Ectodermal cell (in vitro differentiated cells): ENCODE measurements around the gene SNCG. TPM values are rescaled to one million over a fixed set of nuclear protein-coding genes. Genes with fewer than 3 reads are reported as not detected.
"Not testable (repeated sequence)": the region's sequence is repeated elsewhere in the genome, so short reads cannot be mapped to it uniquely, and the experiment has no call there.

ENCODE experiments used
- H3K27ac ChIP-seq: 2 replicates; pipeline ENCODE4 v1.7.0; 2013; ENCODE audit warnings: mild to moderate bottlenecking, low read depth, low read length; ENCODE audit not compliant: insufficient read depth, poor library complexity, severe bottlenecking
- H3K27me3 ChIP-seq: 2 replicates; pipeline ENCODE4 v1.7.0; 2013; ENCODE audit warnings: mild to moderate bottlenecking, low read length; ENCODE audit not compliant: insufficient read depth, control insufficient read depth, poor library complexity, severe bottlenecking
- H3K36me3 ChIP-seq: one replicate; pipeline ENCODE4 v1.7.0; 2013; ENCODE audit warnings: low read length; ENCODE audit not compliant: control insufficient read depth, insufficient read depth
- H3K4me1 ChIP-seq: one replicate; pipeline ENCODE4 v1.7.0; 2013; ENCODE audit warnings: low read length; ENCODE audit not compliant: control insufficient read depth, insufficient read depth
- H3K4me3 ChIP-seq: 2 replicates; pipeline ENCODE4 v1.7.0; 2013; ENCODE audit warnings: low read depth, low read length, control low read depth; ENCODE audit not compliant: insufficient read depth
- H3K9me3 ChIP-seq: 2 replicates; pipeline ENCODE4 v1.7.0; 2013; ENCODE audit warnings: mild to moderate bottlenecking, low read length, moderate library complexity; ENCODE audit not compliant: control insufficient read depth
- WGBS, 2 experiments: methylation state at CpG; one replicate each; pipeline ENCODE4 v1.1.7; 2013; ENCODE audit warnings: missing lambda C conversion rate in 2 of 2; 5-methylcytosine and 5-hydroxymethylcytosine counted together
- polyA plus RNA-seq, 4 experiments: library from polyadenylated mRNA; stranded (reverse); fragments of 50-300 nt; gene quantifications; one replicate each; pipeline ENCODE4 v1.2.3, GENCODE V29; 2013

SNCG gene
- 2.1 TPM for polyA plus RNA-seq (2013, experiment 1 of 4)
- polyA plus RNA-seq (2013, experiment 2 of 4) = 0.96 TPM
- 6.6 TPM for polyA plus RNA-seq (2013, experiment 3 of 4)
- polyA plus RNA-seq (2013, experiment 4 of 4) = 9.6 TPM

GRCh38 chr10:86958116-86958900, at the start of gene SNCG:
Gene SNCG (plus strand): TSS chr10:86958599. CDS start chr10:86958698, 99 bp downstream.
- H3K4me1 ChIP-seq = peaks cover 44% of the 10 kb centered on the region

GRCh38 chr10:86914734-86915133, 43.7 kb upstream of the SNCG start:
- Histone ChIP-seq H3K27ac (no peak overlapping the region), H3K36me3 (peaks cover 42% of the 10 kb centered on the region), H3K27me3 (no peaks in the 10 kb centered on the region), H3K4me1 (no peaks in the 10 kb centered on the region), H3K4me3 (no peak overlapping the region), H3K9me3 (no peaks in the 10 kb centered on the region)
- WGBS, 2 experiments = 91% methylated on average over 1 of the region's 1 CpG; no CpG with 5 or more reads in 1 of the 2 experiments

More at GRCh38 chr10:86958116-86958900, at the start of gene SNCG:
- Histone ChIP-seq H3K27ac (no peak within 1 kb of the TSS), H3K36me3 (no peaks in the 10 kb centered on the region), H3K27me3 (no peaks in the 10 kb centered on the region), H3K9me3 (no peaks in the 10 kb centered on the region), H3K4me3 (no peak within 1 kb of the TSS)
- 75% methylated on average over 22 of the region's 22 CpGs for WGBS, 2 experiments

GRCh38 chr10:86918022-86918471, 40.4 kb upstream of the SNCG start:
- 90 to 94% methylated on average over 5 of the region's 5 CpGs for WGBS, 2 experiments
- no peak overlapping the region for H3K27ac ChIP-seq

GRCh38 chr10:86922553-86922961, 35.8 kb upstream of the SNCG start:
- WGBS, 2 experiments = 92 to 95% methylated on average over 9 of the region's 9 CpGs

More at GRCh38 chr10:86918022-86918471, 40.4 kb upstream of the SNCG start:
- Histone ChIP-seq H3K9me3 (no peaks in the 10 kb centered on the region), H3K4me3 (no peak overlapping the region), H3K36me3 (peaks cover 60% of the 10 kb centered on the region), H3K27me3 (no peaks in the 10 kb centered on the region), H3K4me1 (no peaks in the 10 kb centered on the region)

GRCh38 chr10:86929468-86930380, 28.7 kb upstream of the SNCG start:
- Histone ChIP-seq H3K27me3 (no peaks in the 10 kb centered on the region), H3K4me3 (no peak overlapping the region), H3K4me1 (no peaks in the 10 kb centered on the region), H3K27ac (no peak overlapping the region), H3K9me3 (no peaks in the 10 kb centered on the region), H3K36me3 (no peaks in the 10 kb centered on the region)
- 93% methylated on average over 15 of the region's 15 CpGs for WGBS, 2 experiments

More at GRCh38 chr10:86922553-86922961, 35.8 kb upstream of the SNCG start:
- H3K9me3 ChIP-seq = no peaks in the 10 kb centered on the region
- peaks cover 29% of the 10 kb centered on the region for H3K36me3 ChIP-seq
- H3K27me3 ChIP-seq = no peaks in the 10 kb centered on the region
- no peak overlapping the region for H3K4me3 ChIP-seq
- H3K27ac ChIP-seq = no peak overlapping the region
- no peaks in the 10 kb centered on the region for H3K4me1 ChIP-seq

GRCh38 chr10:86931872-86932271, 26.5 kb upstream of the SNCG start:
- Histone ChIP-seq H3K4me1 (no peaks in the 10 kb centered on the region), H3K27me3 (no peaks in the 10 kb centered on the region), H3K36me3 (no peaks in the 10 kb centered on the region), H3K4me3 (no peak overlapping the region), H3K27ac (no peak overlapping the region), H3K9me3 (no peaks in the 10 kb centered on the region)
- WGBS, 2 experiments = 83 to 100% methylated on average over 1 of the region's 1 CpG

- WGBS, 2 experiments = 91 to 94% methylated on average over 2 of the region's 2 CpGs
- no peaks in the 10 kb centered on the region for H3K9me3 ChIP-seq
- no peak overlapping the region for H3K4me3 ChIP-seq
- no peaks in the 10 kb centered on the region for H3K27me3 ChIP-seq
- H3K36me3 ChIP-seq = no peaks in the 10 kb centered on the region
- no peaks in the 10 kb centered on the region for H3K4me1 ChIP-seq
- no peak overlapping the region for H3K27ac ChIP-seq
Measured at GRCh38 chr10:86932674-86933073, 25.7 kb upstream of the SNCG start.

- not testable (repeated sequence) for H3K27ac ChIP-seq, H3K36me3 ChIP-seq, H3K9me3 ChIP-seq, H3K4me3 ChIP-seq, H3K27me3 ChIP-seq, H3K4me1 ChIP-seq
- WGBS, 2 experiments = 91% methylated on average over 6 of the region's 6 CpGs
Measured at GRCh38 chr10:86934162-86934711, 24.2 kb upstream of the SNCG start.

GRCh38 chr10:86936661-86937501, 21.5 kb upstream of the SNCG start:
- 92 to 93% methylated on average over 13 of the region's 13 CpGs for WGBS, 2 experiments
- Histone ChIP-seq H3K9me3 (no peaks in the 10 kb centered on the region), H3K36me3 (no peaks in the 10 kb centered on the region), H3K27ac (no peak overlapping the region), H3K27me3 (no peaks in the 10 kb centered on the region), H3K4me1 (no peaks in the 10 kb centered on the region), H3K4me3 (no peak overlapping the region)
